GM21576 (cell line): ENCODE data around the gene PTPN11.

ENCODE experiments used
- ATAC-seq: cut with Tn5 transposase; IDR thresholded peaks from one replicate; pipeline ENCODE4 v1.9.1; 2021; ENCODE audit warnings: mild to moderate bottlenecking, moderate library complexity; ENCODE audit not compliant: unreplicated experiment

The PTPN11 gene

GRCh38 chr12:112538740-112539139, 120.0 kb downstream of the PTPN11 start:
- ATAC-seq = no peak

- ATAC-seq = no peak
Observed at GRCh38 chr12:112539221-112539620, 120.5 kb downstream of the PTPN11 start.

- ATAC-seq = no peak
Observed at GRCh38 chr12:112540021-112540420, 121.3 kb downstream of the PTPN11 start.

- ATAC-seq = no peak
Observed at GRCh38 chr12:112543751-112544150, 125.0 kb downstream of the PTPN11 start.

GRCh38 chr12:112546339-112546738, 127.6 kb downstream of the PTPN11 start:
- no peak for ATAC-seq

GRCh38 chr12:112546996-112547395, 128.2 kb downstream of the PTPN11 start:
- ATAC-seq = no peak

- ATAC-seq = no peak
Observed at GRCh38 chr12:112549031-112549430, 130.3 kb downstream of the PTPN11 start.

GRCh38 chr12:112551681-112552080, 132.9 kb downstream of the PTPN11 start:
- no peak for ATAC-seq

- no peak for ATAC-seq
Observed at GRCh38 chr12:112555621-112556233, 137.0 kb downstream of the PTPN11 start.

GRCh38 chr12:112557951-112558630, 139.3 kb downstream of the PTPN11 start:
- ATAC-seq = no peak
